ENCODE data around the gene RGPD6. TPM values are rescaled to one million over a fixed set of nuclear protein-coding genes. Genes with fewer than 3 reads are reported as not detected.
"Not testable (repeated sequence)": the region's sequence is repeated elsewhere in the genome, so short reads cannot be mapped to it uniquely, and the experiment has no call there.

Gene RGPD6
- total RNA-seq, 2 donors from 2014 or later, result 31.5 to 39.5 TPM

GRCh38 chr2:110588520-110588919, 11.5 kb upstream of the RGPD6 start:
- H3K9me3 ChIP-seq; intact Hi-C loops (cut with DNase I); H3K27me3 ChIP-seq (replicated peaks; ENCODE audit: insufficient read depth); H3K4me3 ChIP-seq; H3K36me3 ChIP-seq; H3K27ac ChIP-seq; DNase-seq (ENCODE audit: low spot score); H3K4me1 ChIP-seq (replicated peaks): not testable (repeated sequence)
- no CpG with 5 or more reads among the region's 1 CpG for WGBS

- H3K27me3 ChIP-seq (replicated peaks; ENCODE audit: insufficient read depth); intact Hi-C loops (cut with DNase I): not testable (repeated sequence)
- no CpG with 5 or more reads among the region's 12 CpGs for WGBS
Measured at GRCh38 chr2:110579216-110579965, 2.4 kb upstream of the RGPD6 start.

GRCh38 chr2:110578429-110578828, 1.4 kb upstream of the RGPD6 start:
- H3K9me3 ChIP-seq; H3K36me3 ChIP-seq; intact Hi-C loops (cut with DNase I); H3K4me3 ChIP-seq; DNase-seq (ENCODE audit: low spot score); H3K4me1 ChIP-seq (replicated peaks); H3K27me3 ChIP-seq (replicated peaks; ENCODE audit: insufficient read depth); H3K27ac ChIP-seq: not testable (repeated sequence)
- no CpG with 5 or more reads among the region's 1 CpG for whole genome bisulfite sequencing

More at GRCh38 chr2:110579216-110579965, 2.4 kb upstream of the RGPD6 start:
- not testable (repeated sequence) for H3K36me3 ChIP-seq; H3K27ac ChIP-seq; H3K4me3 ChIP-seq; DNase-seq (ENCODE audit: low spot score); H3K9me3 ChIP-seq; H3K4me1 ChIP-seq (replicated peaks)

- intact Hi-C loops (cut with DNase I); H3K4me3 ChIP-seq; H3K4me1 ChIP-seq (replicated peaks); H3K36me3 ChIP-seq; DNase-seq (ENCODE audit: low spot score); H3K9me3 ChIP-seq; H3K27ac ChIP-seq; H3K27me3 ChIP-seq (replicated peaks; ENCODE audit: insufficient read depth): not testable (repeated sequence)
- WGBS, result no CpG with 5 or more reads among the region's 8 CpGs
Measured at GRCh38 chr2:110499755-110500377, 77.2 kb downstream of the RGPD6 start.

GRCh38 chr2:110496027-110496426, 81.0 kb downstream of the RGPD6 start:
- H3K9me3 ChIP-seq; H3K4me1 ChIP-seq (replicated peaks); H3K27ac ChIP-seq; DNase-seq (ENCODE audit: low spot score); H3K27me3 ChIP-seq (replicated peaks; ENCODE audit: insufficient read depth); H3K36me3 ChIP-seq; intact Hi-C loops (cut with DNase I); H3K4me3 ChIP-seq: not testable (repeated sequence)
- no CpG with 5 or more reads among the region's 6 CpGs for WGBS

- H3K27me3 ChIP-seq (replicated peaks; ENCODE audit: insufficient read depth); H3K27ac ChIP-seq; H3K36me3 ChIP-seq; DNase-seq (ENCODE audit: low spot score); intact Hi-C loops (cut with DNase I); H3K4me1 ChIP-seq (replicated peaks); H3K9me3 ChIP-seq; H3K4me3 ChIP-seq: not testable (repeated sequence)
- WGBS, result no CpG with 5 or more reads among the region's 3 CpGs
Measured at GRCh38 chr2:110494488-110494887, 82.5 kb downstream of the RGPD6 start.

GRCh38 chr2:110488991-110489390, 88.0 kb downstream of the RGPD6 start:
- H3K36me3 ChIP-seq; H3K27ac ChIP-seq; DNase-seq (ENCODE audit: low spot score); intact Hi-C loops (cut with DNase I); H3K9me3 ChIP-seq; H3K27me3 ChIP-seq (replicated peaks; ENCODE audit: insufficient read depth); H3K4me1 ChIP-seq (replicated peaks); H3K4me3 ChIP-seq: not testable (repeated sequence)
- no CpG with 5 or more reads among the region's 1 CpG for WGBS

- H3K27ac ChIP-seq; H3K4me1 ChIP-seq (replicated peaks); H3K4me3 ChIP-seq; DNase-seq (ENCODE audit: low spot score); H3K9me3 ChIP-seq; H3K36me3 ChIP-seq; intact Hi-C loops (cut with DNase I); H3K27me3 ChIP-seq (replicated peaks; ENCODE audit: insufficient read depth): not testable (repeated sequence)
- WGBS, result no CpG with 5 or more reads among the region's 4 CpGs
Measured at GRCh38 chr2:110482697-110483096, 94.3 kb downstream of the RGPD6 start.

GRCh38 chr2:110481200-110481599, 95.8 kb downstream of the RGPD6 start:
- H3K27ac ChIP-seq; H3K9me3 ChIP-seq; H3K36me3 ChIP-seq; H3K4me1 ChIP-seq (replicated peaks); intact Hi-C loops (cut with DNase I); H3K27me3 ChIP-seq (replicated peaks; ENCODE audit: insufficient read depth); H3K4me3 ChIP-seq; DNase-seq (ENCODE audit: low spot score): not testable (repeated sequence)
- no CpG with 5 or more reads among the region's 3 CpGs for WGBS

GRCh38 chr2:110480084-110480483, 96.9 kb downstream of the RGPD6 start:
- not testable (repeated sequence) for H3K4me1 ChIP-seq (replicated peaks); H3K4me3 ChIP-seq
- no CpG with 5 or more reads among the region's 4 CpGs for WGBS

GRCh38 chr2:110477370-110477769, 99.7 kb downstream of the RGPD6 start:
- H3K4me1 ChIP-seq (replicated peaks); H3K9me3 ChIP-seq; H3K27me3 ChIP-seq (replicated peaks; ENCODE audit: insufficient read depth); intact Hi-C loops (cut with DNase I); H3K4me3 ChIP-seq; DNase-seq (ENCODE audit: low spot score); H3K36me3 ChIP-seq; H3K27ac ChIP-seq: not testable (repeated sequence)
- no CpG with 5 or more reads among the region's 7 CpGs for WGBS

More at GRCh38 chr2:110480084-110480483, 96.9 kb downstream of the RGPD6 start:
- H3K9me3 ChIP-seq; DNase-seq (ENCODE audit: low spot score); H3K27me3 ChIP-seq (replicated peaks; ENCODE audit: insufficient read depth); H3K27ac ChIP-seq; intact Hi-C loops (cut with DNase I); H3K36me3 ChIP-seq: not testable (repeated sequence)

GRCh38 chr2:110476952-110477351, 100.1 kb downstream of the RGPD6 start:
- intact Hi-C loops (cut with DNase I); H3K4me1 ChIP-seq (replicated peaks); H3K36me3 ChIP-seq; H3K27ac ChIP-seq; H3K27me3 ChIP-seq (replicated peaks; ENCODE audit: insufficient read depth); H3K4me3 ChIP-seq; DNase-seq (ENCODE audit: low spot score); H3K9me3 ChIP-seq: not testable (repeated sequence)
- WGBS, result no CpG with 5 or more reads among the region's 6 CpGs
